Smooth muscle cell (in vitro differentiated cells): ENCODE data around the gene SLCO2A1. TPM values are rescaled to one million over a fixed set of nuclear protein-coding genes. Genes with fewer than 3 reads are reported as not detected.

Experiments used
- DNase-seq: peaks from one replicate; lab custom pipeline; 2025; ENCODE audit not compliant: unreplicated experiment; lab: John Stamatoyannopoulos, UW
- H2AFZ ChIP-seq: fragments of 200-600 bp; sonication (generic); 2 replicates; pipeline ENCODE4 v1.6.0; 2016; ENCODE audit warnings: antibody characterized with exemption, low read depth, mild to moderate bottlenecking
- H3F3A ChIP-seq: fragments of 200-600 bp; sonication (generic); 2 replicates; pipeline ENCODE4 v1.6.0; 2017; ENCODE audit warnings: antibody characterized with exemption, low read depth
- H3K27ac ChIP-seq: fragments of 200-600 bp; sonication (generic); 2 replicates; pipeline ENCODE4 v1.5.1; 2016; ENCODE audit warnings: low read depth, mild to moderate bottlenecking
- H3K27me3 ChIP-seq: fragments of 200-600 bp; sonication (generic); 2 replicates; pipeline ENCODE4 v1.6.1; 2016; ENCODE audit warnings: low read depth, mild to moderate bottlenecking
- H3K36me3 ChIP-seq: fragments of 200-600 bp; sonication (generic); 2 replicates; pipeline ENCODE4 v1.5.1; 2016; ENCODE audit warnings: low read depth
- H3K4me1 ChIP-seq: fragments of 200-600 bp; sonication (generic); 2 replicates; pipeline ENCODE4 v1.5.1; 2016; ENCODE audit warnings: low read depth
- H3K4me2 ChIP-seq: fragments of 200-600 bp; sonication (generic); 2 replicates; pipeline ENCODE4 v1.6.0; 2016; ENCODE audit warnings: mild to moderate bottlenecking
- H3K4me3 ChIP-seq: fragments of 200-600 bp; sonication (generic); 2 replicates; pipeline ENCODE4 v1.5.1; 2016; ENCODE audit warnings: mild to moderate bottlenecking
- H3K79me2 ChIP-seq: fragments of 200-600 bp; sonication (generic); 2 replicates; pipeline ENCODE4 v1.6.0; 2016; ENCODE audit warnings: low read depth, mild to moderate bottlenecking
- H3K9ac ChIP-seq: fragments of 200-600 bp; sonication (generic); 2 replicates; pipeline ENCODE4 v1.6.0; 2016; ENCODE audit warnings: low read depth
- H3K9me3 ChIP-seq: fragments of 200-600 bp; sonication (generic); replicated peaks from 2 replicates; pipeline ENCODE4 v1.5.1; 2016; ENCODE audit warnings: low read depth
- H4K20me1 ChIP-seq: fragments of 200-600 bp; sonication (generic); 2 replicates; pipeline ENCODE4 v1.6.0; 2016; ENCODE audit warnings: low read depth
- WGBS: methylation state at CpG from one replicate; pipeline ENCODE4 v1.1.7; 2016; ENCODE audit warnings: low lambda C conversion rate; 5-methylcytosine and 5-hydroxymethylcytosine counted together
- polyA plus RNA-seq: library from polyadenylated mRNA; unstranded; fragments of >200 nt; fragmentation: Nextera tagmentation; extraction: Ambion mirVana; gene quantifications from 2 replicates; pipeline ENCODE4 v1.2.1, GENCODE V29; 2016
- total RNA-seq: library from RNA; depleted of rRNA; stranded (reverse); fragments of >200 nt; gene quantifications from 2 replicates; pipeline ENCODE4 v1.2.3, GENCODE V29; 2014
- TF ChIP-seq, protein P1 (sequence below): fragments of 200-600 bp; sonication (generic); IDR thresholded peaks from 2 replicates; pipeline ENCODE4 v1.5.1; 2017; ENCODE audit warnings: borderline replicate concordance, mild to moderate bottlenecking, antibody characterized with exemption; ENCODE audit not compliant: insufficient read depth, poor library complexity, severe bottlenecking

The SLCO2A1 gene
- total and polyA plus RNA-seq, 2 experiments from 2014 or later, result 7.7 to 14.2 TPM

DNA sequence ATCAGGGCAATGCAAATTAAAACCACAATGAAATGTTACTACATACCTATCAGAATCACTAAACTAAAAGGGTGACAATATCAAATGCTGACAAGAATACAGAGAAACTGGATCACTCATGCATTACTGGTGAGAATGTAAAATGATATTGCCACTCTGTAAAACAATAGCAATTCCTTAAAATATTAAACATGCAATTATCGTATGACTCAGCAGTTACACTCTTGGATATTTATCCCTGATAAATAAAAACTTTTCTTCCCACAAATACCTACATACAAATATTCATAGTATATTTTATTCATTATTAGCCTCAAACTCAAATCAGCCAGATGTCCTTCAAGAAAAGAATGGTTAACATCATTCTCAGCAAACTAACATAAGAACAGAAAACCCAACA, 108.1 kb downstream of the SLCO2A1 start:
- no peaks in the 10 kb centered on the region for H3F3A ChIP-seq
- no peaks in the 10 kb centered on the region for H3K9me3 ChIP-seq
- no peak overlapping the region for H3K4me3 ChIP-seq
- H3K4me1 ChIP-seq, result no peaks in the 10 kb centered on the region
- TF ChIP-seq, protein P1, sequence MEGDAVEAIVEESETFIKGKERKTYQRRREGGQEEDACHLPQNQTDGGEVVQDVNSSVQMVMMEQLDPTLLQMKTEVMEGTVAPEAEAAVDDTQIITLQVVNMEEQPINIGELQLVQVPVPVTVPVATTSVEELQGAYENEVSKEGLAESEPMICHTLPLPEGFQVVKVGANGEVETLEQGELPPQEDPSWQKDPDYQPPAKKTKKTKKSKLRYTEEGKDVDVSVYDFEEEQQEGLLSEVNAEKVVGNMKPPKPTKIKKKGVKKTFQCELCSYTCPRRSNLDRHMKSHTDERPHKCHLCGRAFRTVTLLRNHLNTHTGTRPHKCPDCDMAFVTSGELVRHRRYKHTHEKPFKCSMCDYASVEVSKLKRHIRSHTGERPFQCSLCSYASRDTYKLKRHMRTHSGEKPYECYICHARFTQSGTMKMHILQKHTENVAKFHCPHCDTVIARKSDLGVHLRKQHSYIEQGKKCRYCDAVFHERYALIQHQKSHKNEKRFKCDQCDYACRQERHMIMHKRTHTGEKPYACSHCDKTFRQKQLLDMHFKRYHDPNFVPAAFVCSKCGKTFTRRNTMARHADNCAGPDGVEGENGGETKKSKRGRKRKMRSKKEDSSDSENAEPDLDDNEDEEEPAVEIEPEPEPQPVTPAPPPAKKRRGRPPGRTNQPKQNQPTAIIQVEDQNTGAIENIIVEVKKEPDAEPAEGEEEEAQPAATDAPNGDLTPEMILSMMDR, result no peak
- no peak overlapping the region for H3K4me2 ChIP-seq
- H3K27ac ChIP-seq, result no peak overlapping the region
- no peak overlapping the region for H3K9ac ChIP-seq
- no peaks in the 10 kb centered on the region for H4K20me1 ChIP-seq
- no peak for DNase-seq
- 96% methylated on average over 1 of the region's 1 CpG for WGBS
- no peaks in the 10 kb centered on the region for H3K79me2 ChIP-seq
- H2AFZ ChIP-seq, result no peak overlapping the region
- no peaks in the 10 kb centered on the region for H3K36me3 ChIP-seq
- no peaks in the 10 kb centered on the region for H3K27me3 ChIP-seq

DNA sequence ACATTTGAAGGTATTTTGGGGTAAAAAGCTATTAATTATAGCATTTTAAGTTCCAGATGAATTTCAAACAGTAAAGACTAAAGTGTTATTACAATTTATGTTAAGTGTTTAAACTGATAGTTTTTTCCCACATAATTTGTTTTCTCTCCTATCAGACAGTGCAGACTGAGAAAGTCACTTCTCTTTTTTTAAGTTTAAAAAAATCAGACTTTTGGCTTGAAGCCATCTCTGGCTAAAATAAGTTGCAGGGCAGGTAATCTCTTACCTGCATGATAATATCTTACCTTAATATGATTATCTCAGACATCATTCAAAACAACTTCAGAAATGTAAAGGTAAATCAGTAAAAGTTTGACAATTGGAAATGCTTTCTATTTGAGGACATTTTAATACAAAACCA, 112.6 kb downstream of the SLCO2A1 start:
- Histone ChIP-seq H3K4me1 (no peaks in the 10 kb centered on the region), H3K4me3 (no peak overlapping the region), H3K9me3 (no peaks in the 10 kb centered on the region), H2AFZ (no peak overlapping the region), H3K79me2 (no peaks in the 10 kb centered on the region), H3K27me3 (no peaks in the 10 kb centered on the region), H3K9ac (no peak overlapping the region), H3F3A (no peaks in the 10 kb centered on the region), H4K20me1 (no peaks in the 10 kb centered on the region), H3K36me3 (no peaks in the 10 kb centered on the region), H3K4me2 (no peak overlapping the region), H3K27ac (no peak overlapping the region)
- no peak for DNase-seq
- TF ChIP-seq, protein P1, result no peak

DNA sequence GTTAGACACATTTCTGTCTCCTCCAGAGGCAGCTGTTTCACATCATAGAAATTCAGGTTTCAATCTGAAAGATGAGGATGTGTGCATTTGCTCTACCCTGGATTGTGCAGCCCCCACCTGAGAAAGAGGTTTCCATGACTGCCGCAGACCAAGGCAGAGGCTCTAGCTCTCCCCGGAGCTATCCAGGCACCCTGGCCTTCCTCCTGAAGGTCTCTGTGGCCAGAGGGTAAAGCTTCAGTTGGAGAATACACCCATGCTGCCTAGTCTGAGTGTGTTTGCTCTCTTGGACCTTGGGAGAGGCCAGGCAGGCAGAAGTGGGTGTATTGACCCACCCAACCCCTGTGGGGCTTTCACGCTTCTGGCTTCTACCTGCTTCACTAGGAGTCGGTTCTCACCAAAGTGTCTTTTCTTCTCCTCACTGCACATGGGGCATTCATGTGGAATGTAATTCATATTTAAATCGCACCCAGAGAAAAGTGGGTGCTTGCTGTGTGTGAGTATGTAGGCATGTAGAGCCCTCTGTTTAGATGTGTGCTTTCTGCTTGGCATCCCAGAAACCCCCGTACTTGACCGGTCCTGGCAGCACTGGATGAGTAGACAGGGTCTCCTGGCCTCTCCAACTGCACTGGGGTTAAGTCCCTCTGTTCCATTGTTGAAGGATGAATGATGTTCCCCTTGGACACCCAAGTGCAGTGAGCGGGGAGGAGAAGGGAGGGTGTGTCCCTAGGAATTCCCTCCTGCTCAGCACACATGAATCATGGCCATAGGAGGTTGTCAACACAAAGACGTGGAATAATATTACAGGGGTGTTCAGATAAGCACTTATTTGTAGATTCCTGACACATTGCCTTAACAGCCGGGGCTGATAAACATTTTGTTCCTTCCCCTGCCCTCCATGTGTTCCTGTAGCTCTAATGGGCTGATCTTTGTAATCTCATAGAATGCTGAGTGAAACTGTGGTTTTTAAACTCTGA, 113.8 kb downstream of the SLCO2A1 start:
- Histone ChIP-seq H3K4me1 (no peaks in the 10 kb centered on the region), H3K36me3 (no peaks in the 10 kb centered on the region), H3K9me3 (no peaks in the 10 kb centered on the region), H3K27me3 (peaks cover 4% of the 10 kb centered on the region), H3K4me2 (no peak overlapping the region), H3K79me2 (no peaks in the 10 kb centered on the region), H2AFZ (no peak overlapping the region), H3K9ac (no peak overlapping the region), H4K20me1 (no peaks in the 10 kb centered on the region), H3K27ac (no peak overlapping the region), H3K4me3 (no peak overlapping the region), H3F3A (no peaks in the 10 kb centered on the region)
- no peak for DNase-seq
- WGBS, result 83% methylated on average over 10 of the region's 10 CpGs
- TF ChIP-seq, protein P1, result no peak
